GM19372 (cell line): ENCODE results near the gene STRIP1.

ENCODE experiments used
- ATAC-seq: cut with Tn5 transposase; IDR thresholded peaks from one replicate; pipeline ENCODE4 v1.9.1; 2021; ENCODE audit warnings: mild to moderate bottlenecking, low read depth, moderate library complexity; ENCODE audit not compliant: unreplicated experiment

The STRIP1 gene

DNA sequence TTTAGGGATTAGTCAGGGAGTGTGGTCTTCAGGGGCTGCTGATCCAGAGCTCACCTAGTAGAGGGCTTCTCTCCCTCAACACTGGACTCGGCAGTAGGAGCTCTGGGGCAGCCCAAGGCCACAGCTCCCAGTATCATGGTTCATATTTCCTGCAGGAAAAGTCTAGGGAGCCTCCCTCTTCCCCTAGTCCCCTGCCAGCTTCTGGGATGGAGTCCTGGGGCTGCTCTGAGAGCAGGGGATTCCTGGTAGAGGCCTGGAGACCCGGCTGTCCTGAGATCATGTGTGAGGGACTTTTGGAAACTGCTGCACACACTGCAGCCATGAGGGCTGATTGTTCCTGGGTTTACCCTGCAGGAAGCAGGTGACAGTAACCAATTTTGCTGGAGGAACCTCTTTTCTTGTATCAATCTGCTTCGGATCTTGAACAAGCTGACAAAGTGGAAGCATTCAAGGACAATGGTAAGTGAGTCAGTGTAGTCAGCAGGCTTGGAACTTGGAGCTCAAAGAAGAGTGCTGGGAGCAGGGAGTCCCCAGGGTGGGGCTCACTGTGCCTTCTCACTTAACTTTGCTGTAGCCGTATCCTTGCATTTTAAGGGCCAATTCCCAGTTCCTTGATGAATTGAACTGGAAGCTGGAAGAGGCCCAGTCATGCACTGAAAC, 16.3 kb downstream of the STRIP1 start:
- ATAC-seq = no peak

DNA sequence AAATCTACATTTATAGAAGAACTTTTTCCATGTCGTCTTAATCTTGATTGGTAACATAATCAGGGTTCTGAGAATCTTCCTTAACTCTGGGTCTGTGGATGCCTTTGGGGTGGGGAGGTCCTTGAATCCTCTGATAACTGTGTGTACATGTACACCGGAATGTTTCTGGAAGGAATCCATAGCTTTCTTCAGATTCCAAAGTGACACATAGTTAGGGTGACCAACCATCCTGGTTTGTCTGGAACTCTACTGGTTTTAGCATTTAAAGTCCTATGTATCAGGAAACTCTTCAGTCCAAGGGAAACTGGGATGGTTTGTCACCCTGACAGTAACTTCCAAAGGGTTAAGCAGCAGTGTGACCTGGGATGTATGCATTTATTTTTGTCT, 16.8 kb downstream of the STRIP1 start:
- ATAC-seq = no peak

DNA sequence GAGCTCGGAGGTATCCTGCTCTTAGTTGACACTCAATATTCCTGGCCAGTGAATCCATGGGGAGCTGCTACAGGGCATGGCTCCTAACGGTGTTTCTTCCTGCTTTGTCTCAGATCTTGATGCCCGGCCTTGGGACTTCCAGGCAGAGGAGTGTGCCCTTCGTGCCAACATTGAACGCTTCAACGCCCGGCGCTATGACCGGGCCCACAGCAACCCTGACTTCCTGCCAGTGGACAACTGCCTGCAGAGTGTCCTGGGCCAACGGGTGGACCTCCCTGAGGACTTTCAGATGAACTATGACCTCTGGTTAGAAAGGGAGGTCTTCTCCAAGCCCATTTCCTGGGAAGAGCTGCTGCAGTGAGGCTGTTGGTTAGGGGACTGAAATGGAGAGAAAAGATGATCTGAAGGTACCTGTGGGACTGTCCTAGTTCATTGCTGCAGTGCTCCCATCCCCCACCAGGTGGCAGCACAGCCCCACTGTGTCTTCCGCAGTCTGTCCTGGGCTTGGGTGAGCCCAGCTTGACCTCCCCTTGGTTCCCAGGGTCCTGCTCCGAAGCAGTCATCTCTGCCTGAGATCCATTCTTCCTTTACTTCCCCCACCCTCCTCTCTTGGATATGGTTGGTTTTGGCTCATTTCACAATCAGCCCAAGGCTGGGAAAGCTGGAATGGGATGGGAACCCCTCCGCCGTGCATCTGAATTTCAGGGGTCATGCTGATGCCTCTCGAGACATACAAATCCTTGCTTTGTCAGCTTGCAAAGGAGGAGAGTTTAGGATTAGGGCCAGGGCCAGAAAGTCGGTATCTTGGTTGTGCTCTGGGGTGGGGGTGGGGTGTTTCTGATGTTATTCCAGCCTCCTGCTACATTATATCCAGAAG, 19.4 kb downstream of the STRIP1 start:
- ATAC-seq = no peak

DNA sequence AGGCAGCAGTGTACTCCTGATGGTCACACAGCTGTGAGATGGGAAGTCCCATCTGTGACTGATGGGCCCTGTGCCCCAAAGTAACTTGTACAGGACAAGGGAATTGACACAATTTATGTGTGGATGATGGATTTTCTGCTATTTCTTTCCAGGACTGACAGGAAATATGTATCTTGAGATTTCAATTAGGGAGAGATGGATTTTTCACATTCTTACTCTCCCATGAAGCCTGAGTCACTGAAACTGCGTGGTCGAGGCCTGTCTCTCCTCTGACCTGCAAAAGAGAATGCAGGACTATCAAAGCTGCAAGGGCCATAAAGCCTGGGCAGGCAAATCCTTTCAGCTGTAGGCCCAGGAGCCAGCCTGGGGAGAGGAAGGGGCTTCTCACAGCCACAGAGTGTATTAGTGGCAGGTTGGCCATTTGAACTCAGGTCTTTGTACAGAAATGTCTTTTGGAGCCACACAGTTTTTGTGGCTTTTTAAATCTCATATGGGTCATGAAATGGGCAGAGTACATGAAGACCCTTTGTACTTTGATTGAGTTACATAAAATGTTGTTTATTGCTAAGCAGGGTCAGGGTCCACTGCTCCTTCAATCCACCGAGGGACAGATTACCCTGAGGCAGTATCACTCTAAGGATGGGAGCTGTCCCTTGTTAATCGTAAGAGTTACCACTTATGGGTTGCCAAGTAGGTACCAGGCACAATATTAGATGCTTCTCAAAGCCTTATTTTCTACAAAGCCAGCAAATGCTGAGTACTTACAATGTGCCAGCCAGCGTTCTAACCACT, 21.3 kb downstream of the STRIP1 start:
- no peak for ATAC-seq

DNA sequence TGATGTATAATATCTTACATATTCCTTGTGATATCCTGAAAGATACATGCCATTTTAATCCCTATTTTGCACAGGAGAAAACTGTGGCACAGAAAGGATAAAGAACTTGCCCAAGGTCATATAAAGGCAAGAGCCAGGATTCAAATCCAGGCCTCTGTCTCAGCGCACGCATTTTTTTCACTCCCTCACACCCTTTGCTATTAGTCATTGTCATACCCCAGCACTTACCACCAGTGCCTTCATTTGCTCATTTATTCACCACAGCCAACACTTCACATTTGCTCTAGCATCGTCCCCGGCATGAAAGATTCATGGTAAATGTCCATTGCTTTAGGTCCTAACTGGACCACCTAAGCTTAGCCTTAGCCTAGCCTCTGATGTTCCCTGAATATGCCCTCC, 21.9 kb downstream of the STRIP1 start:
- no peak for ATAC-seq

DNA sequence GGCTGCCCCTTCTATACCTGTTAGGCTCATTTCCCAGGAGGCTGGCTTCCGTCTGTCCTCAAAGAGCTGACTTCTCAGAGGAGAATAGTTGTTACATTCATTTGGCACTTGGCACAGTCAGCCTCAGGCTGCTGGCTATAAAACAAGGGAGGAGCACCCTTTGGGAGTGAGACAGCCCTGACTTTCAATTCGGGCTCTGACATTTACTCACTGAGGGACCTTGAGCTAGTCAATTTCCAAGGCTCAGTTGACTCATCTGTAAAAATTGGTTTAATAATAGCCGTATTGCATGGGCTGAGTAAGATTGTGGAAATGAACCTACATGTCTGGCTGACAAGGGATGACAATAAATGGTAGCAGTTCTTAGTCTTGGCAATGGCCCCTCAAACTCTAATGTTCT, 22.4 kb downstream of the STRIP1 start:
- no peak for ATAC-seq

DNA sequence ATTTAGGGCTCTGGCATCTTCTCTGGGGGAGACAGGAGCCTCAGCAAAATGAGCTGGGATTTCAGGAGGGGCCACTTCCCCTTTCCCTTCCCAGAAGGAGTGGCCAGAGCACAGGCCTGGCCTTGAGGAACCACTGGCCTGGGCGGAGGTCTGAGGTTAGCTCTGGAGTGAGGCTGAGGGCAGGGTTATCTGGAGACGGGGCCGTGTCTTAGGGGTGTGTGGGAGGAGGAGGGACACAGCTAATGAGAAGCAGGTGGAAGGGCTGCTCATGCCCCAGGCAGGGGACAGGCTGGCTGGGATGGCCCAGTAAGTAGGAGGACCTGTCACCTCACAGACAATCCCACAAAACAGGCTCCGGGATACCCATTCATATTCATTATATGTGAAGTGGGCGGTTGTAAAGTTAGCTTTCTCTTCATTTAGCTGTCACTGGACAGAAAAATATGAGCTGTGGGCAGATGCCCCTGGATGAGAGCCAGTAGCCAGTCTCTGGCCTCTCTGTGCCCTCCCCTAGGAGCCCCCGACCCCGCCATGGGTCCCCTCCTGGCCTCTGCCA, 23.6 kb downstream of the STRIP1 start:
- no peak for ATAC-seq

DNA sequence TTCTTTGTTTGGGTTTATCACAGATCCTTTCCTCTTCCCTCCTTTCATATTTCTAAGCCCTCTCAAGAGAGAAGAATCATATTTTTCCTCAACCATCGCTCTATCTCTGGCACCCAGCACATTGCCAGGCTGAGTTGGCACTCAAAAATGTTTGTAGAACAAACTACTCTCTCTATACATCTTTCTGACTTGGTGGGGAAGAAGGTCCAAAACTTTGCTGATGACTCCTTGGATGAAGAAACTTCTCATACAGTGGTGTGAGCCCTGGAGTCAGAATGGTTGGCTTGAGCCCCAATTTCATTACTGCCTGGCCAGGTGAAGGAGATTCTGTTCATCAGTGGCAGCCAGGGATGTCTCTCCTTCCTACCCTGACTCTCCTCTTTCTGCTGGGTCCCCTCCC, 24.2 kb downstream of the STRIP1 start:
- ATAC-seq = no peak

DNA sequence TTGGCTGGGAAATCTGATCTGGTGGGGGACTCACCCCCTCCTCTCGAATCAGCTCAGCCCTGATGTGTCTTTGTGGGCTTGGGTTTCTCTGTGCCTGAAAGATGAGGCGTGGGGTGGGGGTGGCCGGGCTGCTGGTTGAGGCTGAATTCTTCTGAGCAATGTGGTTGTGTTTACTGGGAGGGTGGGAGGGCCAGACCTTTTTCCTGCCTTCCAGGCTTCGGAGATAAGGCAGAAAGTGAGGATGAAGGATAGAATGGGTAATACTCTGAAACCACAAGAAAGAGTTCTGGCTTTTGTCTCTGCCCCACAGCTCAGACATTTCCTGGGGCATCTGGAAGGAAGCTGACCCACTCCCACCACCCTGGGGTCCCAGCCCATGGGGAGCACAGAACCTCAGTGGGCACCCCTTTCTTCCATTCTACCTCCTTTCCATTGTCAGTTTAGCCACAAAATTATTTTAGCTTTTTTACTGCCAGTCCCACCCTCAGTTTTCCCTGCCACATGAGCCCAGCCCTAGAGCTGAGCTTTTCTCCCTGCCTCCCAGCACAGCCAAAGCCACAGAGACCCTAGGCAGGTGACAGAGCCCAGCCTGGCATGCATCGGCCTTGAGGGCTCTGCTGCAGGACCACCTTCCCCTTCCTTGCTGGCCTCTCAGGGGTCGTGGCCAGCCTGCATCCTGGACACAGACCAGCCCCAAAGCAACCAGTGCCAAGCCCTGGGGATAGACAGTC, 24.9 kb downstream of the STRIP1 start:
- no peak for ATAC-seq

DNA sequence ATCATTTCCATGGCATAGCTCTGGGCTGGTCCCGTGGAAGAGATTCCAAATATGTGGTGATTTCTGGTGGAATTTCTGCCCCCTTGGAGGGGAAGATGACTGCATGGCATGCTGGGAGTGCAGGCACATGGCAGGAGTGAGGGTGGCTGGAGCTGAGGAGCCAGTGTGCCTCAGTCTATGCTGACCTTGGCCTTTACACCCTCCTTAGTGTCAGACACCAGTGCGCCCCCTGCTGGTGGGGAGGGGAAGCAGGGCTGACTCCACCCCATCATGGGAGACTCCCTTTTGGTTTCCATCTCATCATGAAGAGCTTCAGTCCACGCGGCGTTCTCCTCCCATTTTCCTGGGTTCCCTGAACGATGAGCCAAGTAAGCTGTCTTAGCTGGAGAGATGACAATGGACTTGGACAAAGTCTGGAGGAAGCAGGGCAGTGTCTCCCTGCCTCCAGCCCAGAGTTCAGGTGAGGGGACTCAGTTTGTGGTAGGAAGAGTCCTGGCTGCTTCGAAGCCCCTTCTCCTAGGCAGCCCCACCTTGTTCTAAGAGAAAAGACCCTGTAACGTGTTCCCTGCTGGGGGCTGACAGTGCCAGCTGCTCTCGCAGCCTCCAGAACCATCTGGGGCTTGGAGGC, 25.7 kb downstream of the STRIP1 start:
- no peak for ATAC-seq

DNA sequence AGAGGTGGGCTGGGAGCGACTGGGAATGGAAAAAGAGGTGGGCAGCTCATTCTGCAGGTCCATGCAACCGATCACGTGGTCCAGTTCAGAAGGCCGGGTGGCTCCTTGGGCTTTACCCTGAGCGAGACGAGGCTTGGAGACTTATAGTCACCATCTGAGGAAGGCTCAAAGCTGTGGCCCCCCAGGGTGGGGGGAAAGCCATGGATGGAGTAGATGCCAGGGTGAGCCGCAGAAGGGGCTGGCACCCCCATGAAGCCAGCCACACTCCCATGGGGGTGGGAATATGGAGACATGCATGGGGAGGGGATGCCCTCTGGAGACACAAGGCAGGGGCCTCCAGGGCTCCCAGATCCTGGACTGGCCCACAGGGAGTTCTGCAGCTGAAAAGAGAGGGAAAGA, 26.2 kb downstream of the STRIP1 start:
- ATAC-seq = no peak

DNA sequence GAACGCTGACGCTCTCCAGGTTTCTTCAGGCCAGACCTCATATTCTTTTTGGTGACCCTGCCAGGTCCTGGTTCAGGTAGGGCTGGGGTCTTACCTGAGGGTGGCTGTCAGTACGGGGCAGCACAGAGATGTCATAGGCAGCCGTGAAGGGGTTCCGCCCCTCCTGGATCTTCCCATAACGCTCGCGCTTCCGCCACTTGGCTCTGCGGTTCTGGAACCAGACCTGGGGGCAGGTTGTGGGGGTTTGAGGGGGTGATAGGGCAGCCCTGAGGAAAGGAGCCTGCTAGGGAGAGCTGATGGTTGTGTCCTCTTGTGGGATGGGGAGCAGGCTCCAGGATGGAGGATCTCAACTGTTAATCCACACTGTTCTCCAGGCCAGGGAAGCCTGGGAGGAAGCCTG, 26.9 kb downstream of the STRIP1 start:
- ATAC-seq = no peak

DNA sequence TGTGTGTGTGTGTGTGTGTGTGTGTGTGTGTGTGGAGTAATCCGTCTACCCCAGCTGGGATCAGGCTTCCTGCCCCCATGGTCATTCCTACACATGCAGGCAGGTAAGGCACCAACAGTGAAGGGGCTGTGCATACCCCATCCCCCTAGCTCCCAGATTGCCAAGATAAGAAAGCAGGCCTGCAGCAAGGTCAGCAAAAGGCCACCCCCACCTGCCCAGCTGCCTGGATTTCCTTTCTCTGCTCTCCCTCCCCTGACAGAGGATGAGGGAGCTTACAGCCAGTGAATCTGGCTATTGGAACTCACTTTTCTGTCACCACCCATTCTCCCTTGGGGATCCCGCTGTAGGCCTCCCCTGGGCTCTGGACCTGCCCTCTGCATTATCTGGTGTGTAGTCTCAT, 28.2 kb downstream of the STRIP1 start:
- ATAC-seq = no peak

DNA sequence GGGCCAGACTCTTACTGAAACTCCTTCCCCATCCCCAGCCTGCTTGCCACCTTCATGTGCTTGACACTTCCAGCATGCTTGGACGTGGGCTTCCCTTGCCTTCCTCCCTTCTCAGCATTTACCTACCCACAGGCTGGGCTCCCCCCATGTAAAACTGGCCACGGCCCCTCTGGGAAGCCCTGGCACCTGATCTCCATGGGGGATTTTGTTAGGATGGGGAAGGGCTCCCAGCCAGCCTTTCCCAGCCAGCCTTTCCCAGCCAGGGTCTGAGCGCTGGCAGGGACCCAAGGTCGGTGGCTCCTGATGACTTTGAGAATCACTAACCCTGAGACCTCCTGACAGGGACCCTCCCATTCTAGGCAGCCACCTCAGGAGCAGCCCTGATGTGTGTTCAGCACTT, 29.4 kb downstream of the STRIP1 start:
- ATAC-seq = no peak

DNA sequence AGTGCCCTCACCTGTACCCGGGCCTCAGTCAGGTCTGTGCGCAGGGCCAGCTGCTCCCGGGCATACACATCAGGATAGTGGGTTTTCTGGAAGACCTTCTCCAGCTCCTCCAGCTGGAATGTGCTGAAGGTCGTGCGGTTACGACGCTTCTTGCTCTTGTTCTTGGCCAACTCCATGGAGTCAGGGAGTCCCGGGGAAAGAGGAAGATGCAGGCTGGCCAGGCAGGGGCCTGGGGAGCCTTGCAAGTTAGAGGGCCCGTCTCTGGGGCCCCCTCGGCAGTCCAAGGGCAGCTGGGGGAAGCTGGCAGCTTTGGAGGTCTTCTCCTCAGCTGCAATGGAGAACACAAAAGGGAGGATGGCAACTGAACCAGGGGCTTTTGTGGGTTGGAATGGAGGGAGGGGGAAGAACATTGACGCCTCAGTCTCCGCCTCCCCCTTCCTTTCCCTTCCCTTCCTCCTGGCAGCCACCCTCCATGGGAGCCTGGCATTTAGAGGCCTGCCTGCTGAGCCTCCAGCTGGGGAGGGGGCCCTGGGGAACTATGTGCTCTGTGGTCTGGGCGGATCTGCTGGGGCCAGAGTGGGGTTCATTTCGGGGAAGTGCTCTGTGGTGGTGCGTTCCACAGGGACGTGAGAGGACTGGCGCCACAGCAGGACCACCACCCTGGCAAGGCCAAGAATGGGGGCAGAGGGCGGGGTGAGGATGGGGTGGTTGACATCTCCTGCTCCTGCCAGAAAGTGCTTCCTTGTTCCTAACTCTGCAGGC, 30.3 kb downstream of the STRIP1 start:
- no peak for ATAC-seq

DNA sequence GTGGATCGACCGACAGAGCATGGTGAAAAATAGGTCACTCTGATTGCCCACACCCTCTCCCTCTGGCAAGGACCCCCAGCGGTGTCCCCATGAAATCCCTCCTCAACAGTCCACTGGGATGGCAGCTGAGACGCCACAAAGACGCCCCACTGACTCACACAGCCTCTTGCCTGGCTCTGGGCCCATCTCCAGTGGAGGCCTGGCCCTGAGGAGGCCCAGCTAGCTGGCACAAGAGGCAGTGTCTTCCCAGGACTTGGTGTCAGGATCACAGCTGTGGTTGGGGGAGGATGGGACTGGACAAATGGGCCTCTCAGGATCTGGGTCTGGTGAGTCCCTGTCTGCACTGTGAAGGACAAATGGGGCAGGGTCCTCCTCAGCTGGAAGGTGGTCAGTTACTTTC, 31.4 kb downstream of the STRIP1 start:
- no peak for ATAC-seq

DNA sequence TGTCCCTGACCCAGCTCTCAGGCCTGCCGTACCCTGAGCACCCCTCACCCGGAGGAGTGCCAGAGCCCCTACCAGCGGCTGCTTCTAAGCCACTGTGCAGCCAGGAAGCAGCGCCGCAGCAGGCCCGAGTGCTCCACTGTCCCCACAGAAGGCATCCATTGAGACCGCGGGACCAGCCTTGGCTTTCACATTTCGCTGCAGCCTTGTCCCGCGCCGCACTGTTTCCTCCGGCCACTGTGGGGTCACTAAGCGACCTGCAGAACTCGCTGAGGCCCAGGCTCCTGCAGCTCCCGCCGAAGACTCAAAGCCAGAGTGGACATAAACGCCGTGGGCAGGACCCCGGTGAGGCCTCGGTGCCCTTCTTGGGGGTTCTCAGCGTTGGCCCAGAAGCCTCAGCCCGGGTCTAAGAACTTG, 33.1 kb downstream of the STRIP1 start:
- ATAC-seq = no peak

DNA sequence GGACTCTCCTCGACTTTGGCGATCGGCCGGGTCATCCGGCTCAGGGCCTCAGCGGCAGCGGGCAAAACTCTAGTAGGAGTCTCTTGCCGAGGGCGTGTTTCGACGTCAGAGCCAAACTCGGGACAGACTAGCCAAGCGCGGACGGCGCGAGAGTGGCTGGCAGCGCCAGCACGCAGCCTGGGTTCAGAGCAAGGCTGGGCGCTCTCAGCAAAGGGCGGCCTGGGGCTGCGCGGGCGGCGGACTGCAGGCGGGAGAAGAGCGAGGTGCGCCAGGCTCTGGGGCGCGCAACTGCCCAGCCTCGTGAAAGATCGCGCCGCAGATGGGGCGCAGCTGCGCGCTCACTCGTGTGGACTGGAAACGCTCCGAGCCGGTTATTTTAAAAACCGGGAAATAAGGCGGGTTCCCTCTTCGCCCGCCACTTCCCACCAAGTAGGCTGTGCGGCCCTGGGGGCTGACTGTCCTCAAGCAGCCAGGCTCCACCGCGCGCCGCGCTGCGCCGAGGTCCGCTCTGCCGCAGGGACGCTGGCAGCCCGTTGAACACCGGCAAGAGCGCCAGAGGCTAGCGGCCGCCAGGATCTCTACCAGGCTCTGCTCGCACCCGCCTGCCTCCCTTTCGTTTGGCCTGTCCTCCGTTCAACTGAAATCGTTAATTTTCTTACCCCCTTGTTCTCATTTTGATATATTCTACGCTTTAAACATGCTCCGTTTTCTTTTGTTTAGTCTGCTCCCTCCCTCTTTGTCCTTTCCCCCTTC, 33.6 kb downstream of the STRIP1 start:
- no peak for ATAC-seq
